Left renal cortex interstitium (tissue), 4 donors: ENCODE data around the gene KCNQ1. TPM values are rescaled to one million over a fixed set of nuclear protein-coding genes. Genes with fewer than 3 reads are reported as not detected.

Source experiments
- DNase-seq, 4 donors: peaks; one replicate each; pipeline ENCODE4 v3.0.0-alpha.2; 2013; ENCODE audit warnings: low read depth in 4 of 4, low spot score in 2 of 4, missing footprints in 1 of 4
- polyA plus RNA-seq, 4 donors: library from polyadenylated mRNA; unstranded; fragments of 120-200 nt; gene quantifications; one replicate each; pipeline ENCODE4 v1.2.1, GENCODE V29; 2013; ENCODE audit not compliant: insufficient read length in 4 of 4

KCNQ1 gene
- polyA plus RNA-seq, 4 donors: 10.4 to 14.8 (median 13.1) TPM

GRCh38 chr11:2821891-2822290, 377.1 kb downstream of the KCNQ1 start:
- no peak for DNase-seq

- no peak for DNase-seq
Measured at GRCh38 chr11:2824851-2825250, 380.0 kb downstream of the KCNQ1 start.

- DNase-seq: no peak
Measured at GRCh38 chr11:2825261-2825888, 380.6 kb downstream of the KCNQ1 start.

DNA sequence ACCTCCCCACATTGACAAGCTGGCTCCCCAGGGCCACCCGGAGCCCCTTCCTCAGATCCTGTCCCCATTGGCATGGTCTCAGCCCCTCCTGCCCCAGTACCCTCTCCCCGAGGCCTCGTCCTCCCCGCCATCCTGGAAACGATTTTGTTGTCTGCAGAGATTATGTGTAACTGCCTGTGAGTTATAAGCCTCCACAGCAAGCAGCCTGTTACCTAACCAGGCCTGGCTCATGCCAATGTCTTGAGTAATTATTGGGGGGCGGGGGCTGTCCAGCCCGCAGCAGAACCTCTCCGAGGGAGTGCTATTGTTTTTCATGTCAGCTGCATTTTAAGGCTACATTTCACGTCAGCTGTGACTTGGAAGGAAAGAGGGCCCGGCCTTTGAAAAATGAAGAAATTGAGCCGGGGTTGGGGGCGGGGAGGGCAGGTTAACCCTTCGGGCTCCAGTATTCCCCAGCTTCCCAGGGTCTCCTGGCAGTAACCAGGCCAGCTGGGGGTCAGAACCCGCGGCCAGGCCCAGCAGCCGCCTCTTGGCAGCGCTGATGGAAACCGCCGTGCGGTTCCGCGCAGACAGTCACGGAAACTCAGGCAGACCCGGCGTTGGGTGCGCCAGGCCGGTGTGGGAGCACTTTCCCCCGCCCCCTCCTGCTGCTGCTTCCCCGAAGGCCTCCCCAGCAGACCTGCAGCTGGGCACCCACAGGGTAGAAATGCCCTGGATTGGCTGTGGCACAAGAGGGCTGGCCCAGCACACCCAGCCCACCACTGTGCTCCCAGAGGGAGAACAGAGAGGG, 381.3 kb downstream of the KCNQ1 start:
- DNase-seq: peak in 2 of 4 donors; percentile 59 to 72

DNA sequence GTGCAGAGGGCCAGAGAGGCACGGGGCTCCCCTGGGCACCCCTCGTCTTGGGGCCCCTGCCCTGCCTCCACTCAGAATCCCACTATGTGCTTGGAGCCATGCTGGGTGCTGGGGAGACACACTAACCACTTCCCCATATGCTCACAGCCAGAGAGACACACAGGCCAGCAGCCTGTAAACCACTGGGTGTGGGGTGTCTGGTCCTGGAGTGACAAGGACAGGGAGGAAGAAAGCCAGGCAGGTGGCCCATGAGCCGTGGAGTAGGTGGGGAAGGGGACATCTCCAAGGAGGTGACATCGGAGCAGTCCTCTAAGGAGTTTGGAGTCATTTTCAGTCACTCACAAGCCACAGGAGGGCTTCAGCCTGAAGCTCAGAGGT, 381.9 kb downstream of the KCNQ1 start:
- no peak for DNase-seq

GRCh38 chr11:2827256-2827655, 382.4 kb downstream of the KCNQ1 start:
- DNase-seq: no peak

- DNase-seq: no peak
Measured at GRCh38 chr11:2827792-2828191, 383.0 kb downstream of the KCNQ1 start.

DNA sequence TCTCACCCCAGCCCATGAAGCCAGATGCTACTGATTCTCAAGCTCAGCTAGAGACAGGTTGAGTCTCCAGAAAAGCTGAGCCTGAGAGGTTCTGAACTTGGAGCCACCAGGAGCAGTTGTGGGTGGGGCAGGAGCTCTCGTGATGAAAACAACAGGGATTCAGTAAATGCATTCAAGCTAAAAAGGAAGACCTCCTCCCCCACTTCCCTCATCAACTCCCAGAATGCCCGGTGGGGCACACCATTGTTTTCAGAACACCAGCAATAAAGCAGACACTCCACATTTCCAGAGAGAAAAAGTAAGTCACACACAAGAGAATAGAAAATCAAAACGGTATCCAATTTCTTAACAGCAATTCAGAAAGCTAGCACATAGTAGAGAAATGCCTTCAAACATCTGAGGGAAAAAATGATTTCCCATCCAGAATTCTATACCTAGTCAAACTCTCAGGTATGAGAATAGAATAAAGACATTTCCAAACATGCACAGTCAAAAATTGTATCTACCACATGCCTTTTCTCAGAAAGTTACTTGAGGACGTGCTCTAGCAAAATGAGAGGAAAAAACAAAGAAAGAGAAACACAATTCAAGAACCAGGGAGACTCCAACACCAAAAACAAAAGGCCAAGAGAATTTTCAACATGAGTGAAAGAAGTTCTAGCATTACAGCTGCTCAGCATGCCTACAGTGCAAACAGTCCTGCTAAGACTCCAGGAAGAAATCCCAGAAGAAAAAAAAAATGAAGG, 383.9 kb downstream of the KCNQ1 start:
- no peak for DNase-seq

DNA sequence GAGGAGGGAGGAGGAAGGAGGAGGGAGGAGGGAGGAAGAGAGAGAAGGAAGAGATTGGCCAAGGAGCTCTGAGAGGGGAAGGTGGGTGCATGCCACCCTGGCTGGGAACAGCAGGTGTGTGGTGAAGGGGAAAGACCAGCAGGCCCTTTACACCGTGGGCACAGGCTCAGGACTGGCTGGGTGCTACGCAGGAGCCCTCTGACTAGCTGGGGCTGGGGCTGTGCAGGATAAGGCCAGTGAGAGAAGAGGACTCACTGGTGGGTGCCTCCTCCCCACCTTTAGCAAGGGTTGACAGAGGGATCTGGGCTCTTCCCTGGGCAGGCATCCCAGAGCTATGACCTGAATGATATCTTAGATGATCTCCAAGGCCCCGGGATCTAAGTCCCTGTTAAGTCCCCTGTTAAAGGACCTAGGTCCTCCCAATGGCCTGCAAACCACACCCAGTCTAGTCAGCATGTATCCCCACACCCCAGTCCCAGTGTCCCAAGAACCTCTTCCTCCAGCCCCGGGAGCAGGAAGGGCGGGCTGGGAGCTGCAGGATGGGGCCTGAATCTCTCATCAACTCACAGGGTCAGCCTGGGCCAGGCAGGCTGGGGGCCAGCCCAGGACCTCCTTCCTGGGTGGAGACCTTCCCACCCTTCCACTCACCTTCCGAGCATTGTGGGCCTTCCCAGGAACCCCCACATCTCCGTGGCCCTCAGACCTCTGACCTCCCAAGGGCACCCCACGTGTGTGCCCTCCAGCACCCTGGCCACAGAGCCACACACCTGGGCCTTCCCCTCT, 385.4 kb downstream of the KCNQ1 start:
- no peak for DNase-seq

- DNase-seq: no peak
Measured at GRCh38 chr11:2830886-2831285, 386.1 kb downstream of the KCNQ1 start.

GRCh38 chr11:2831781-2832532, 387.1 kb downstream of the KCNQ1 start:
- no peak for DNase-seq

GRCh38 chr11:2832533-2833020, 387.8 kb downstream of the KCNQ1 start:
- no peak for DNase-seq

DNA sequence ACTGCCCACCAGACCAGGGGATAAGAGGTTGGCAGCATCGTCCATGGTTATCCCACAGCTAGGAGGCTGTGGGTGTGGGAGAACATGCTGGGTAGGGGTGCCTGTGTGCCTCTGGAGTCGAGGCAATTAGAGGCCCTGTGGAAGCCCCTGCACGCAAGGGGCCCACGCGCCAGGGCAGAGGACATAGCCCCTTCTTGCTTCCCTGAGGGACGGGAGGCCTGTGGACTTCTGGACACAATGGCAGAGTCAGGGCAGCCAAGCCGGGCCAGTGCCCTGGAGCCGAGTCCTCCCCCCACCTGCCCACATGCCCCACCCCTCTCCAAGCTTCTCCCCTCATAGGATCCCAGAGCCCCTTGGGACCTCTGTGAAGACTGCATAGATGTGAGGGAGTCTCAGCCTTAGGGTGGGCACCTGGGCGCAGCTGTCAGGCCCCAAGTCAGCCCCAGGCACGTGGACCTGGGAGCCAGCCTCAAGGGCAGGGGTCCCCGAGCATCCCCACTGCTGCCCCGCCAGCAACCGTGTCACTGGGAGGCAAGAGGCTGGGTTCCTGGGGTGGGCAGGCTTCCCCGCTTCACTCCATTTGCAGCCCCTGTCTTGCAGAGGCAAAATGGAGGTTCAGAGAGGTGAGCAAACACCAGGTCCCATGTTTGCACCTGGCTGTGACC, 388.4 kb downstream of the KCNQ1 start:
- no peak for DNase-seq

DNA sequence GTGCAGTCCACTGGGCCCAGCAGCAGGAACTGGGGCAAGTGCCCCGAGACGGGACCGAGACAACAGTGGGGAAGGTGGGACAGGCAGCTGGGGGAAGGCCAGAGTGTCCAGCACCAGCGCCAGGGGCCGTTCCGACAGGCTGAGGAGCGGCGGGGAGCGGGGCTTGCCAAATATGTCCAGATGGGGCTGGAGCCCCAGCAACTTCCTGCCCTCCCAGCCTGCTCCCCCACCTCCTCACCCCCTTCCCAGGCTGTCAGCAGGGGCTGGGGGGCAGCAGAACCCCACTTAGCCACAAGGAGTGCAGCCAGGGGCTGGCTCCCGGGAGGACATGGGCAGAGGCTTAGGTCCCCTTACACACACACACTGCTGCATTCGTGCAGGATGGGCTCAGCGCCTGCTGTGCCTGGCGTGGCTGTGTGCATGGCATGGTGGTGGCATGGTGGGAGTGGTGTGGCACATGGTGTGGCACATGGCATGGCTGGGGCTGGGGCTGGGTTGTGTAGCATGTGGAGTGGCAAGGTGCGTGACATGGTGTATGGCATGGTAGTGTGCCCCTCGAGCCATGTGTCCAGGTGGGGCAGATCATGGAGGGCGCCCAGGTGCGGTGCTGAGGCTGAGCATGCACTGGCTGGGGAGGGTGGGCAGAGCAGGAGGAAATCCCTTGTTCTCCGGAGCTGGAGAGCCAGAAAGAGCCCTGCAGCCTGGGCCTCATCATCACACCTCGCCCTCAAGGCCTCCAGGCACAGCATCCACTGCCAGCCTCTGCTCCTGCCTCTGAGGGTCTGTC, 389.1 kb downstream of the KCNQ1 start:
- DNase-seq: no peak

- no peak for DNase-seq
Measured at GRCh38 chr11:2834503-2835273, 389.9 kb downstream of the KCNQ1 start.

DNA sequence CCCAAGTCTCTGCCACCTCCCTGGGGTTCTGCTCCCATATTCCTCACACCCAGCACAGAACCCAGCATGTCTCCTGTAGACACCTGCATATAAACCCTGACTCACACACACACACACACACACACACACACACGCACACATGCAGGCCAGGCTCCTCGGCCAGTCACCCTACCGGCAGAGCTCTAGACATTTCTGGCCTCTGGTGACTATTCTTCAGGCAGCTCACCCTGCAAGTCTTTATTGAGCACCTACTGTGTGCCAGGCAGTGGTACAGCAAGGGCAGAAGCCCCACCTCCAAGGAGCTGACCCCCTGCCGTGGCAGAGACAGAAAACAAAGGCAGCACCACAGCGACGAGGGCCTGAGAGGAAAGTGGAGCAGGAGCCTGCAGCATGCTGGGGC, 390.5 kb downstream of the KCNQ1 start:
- no peak for DNase-seq

DNA sequence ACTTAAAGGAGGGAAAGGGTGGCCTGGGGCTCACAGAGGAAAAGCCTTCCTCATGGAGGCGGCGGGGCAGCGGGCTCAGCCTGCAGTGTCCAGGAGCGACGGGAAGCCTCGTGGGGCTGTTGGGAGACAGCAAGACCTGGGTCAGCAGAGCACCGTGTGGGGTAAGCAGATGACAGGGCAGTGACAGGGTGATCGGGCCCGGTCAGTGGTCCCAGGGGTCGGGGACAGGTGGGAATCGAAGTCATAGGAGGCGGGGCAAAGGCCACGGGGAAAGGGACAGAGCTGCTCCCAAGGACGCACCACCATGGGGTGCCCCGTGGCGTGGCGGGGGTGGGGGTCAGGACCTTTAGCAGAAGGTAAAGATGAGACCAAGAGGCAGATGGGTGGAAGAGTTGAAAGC, 390.9 kb downstream of the KCNQ1 start:
- DNase-seq: no peak
